K562 (cell line): ENCODE results near the gene NCMAP. TPM values are rescaled to one million over a fixed set of nuclear protein-coding genes. Genes with fewer than 3 reads are reported as not detected.

Source experiments
- BCL6 ChIP-seq: fragments of 250-450 bp; sonication (Bioruptor Pico); IDR thresholded peaks from 2 replicates; pipeline ENCODE4 v1.4.0; 2020
- CLOCK ChIP-seq: fragments of 250-450 bp; sonication (Bioruptor Pico); IDR thresholded peaks from 2 replicates; pipeline ENCODE4 v1.4.0; 2020; ENCODE audit warnings: mild to moderate bottlenecking, moderate library complexity, borderline replicate concordance
- COPS2 ChIP-seq: fragments of 450-650 bp; conservative IDR thresholded peaks from 2 replicates; pipeline ENCODE4 v1.6.1; 2016; ENCODE audit warnings: mild to moderate bottlenecking, moderate library complexity
- GABPB2 ChIP-seq: fragments of 250-450 bp; sonication (Bioruptor Pico); conservative IDR thresholded peaks from 2 replicates; pipeline ENCODE4 v1.5.1; 2021; ENCODE audit warnings: mild to moderate bottlenecking
- LARP7 ChIP-seq: fragments of 450-650 bp; IDR thresholded peaks from 2 replicates; pipeline ENCODE4 v1.6.1; 2016
- POLR3G ChIP-seq: IDR thresholded peaks from 2 replicates; pipeline ENCODE4 v1.6.1; 2011; ENCODE audit not compliant: insufficient read length, insufficient replicate concordance; ENCODE audit errors: extremely low read depth
- RUNX1 ChIP-seq: sonication (generic); IDR thresholded peaks from 2 replicates; pipeline ENCODE4 v1.6.1; 2016; ENCODE audit warnings: antibody characterized with exemption, low read depth
- TRIM25 ChIP-seq: fragments of 450-650 bp; IDR thresholded peaks from 2 replicates; pipeline ENCODE4 v1.7.0; 2016; ENCODE audit warnings: borderline replicate concordance
- ZFP91 ChIP-seq: sonication (generic); formaldehyde crosslinking; IDR thresholded peaks from 2 replicates; pipeline ENCODE4 v1.8.0; 2022; ENCODE audit warnings: mild to moderate bottlenecking, missing genetic modification reagents
- ZNF23 ChIP-seq: fragments of 250-450 bp; sonication (Bioruptor Pico); IDR thresholded peaks from 2 replicates; pipeline ENCODE4 v1.4.0; 2020; ENCODE audit warnings: mild to moderate bottlenecking
- polyA plus RNA-seq, 8 experiments: library from polyadenylated mRNA; depleted of rRNA in 4 of 8; stranded (reverse) in 5 of 8; unstranded in 3 of 8; fragments of >200 nt; fragmentation: Nextera tagmentation in 2 of 8; fragmentation: Illumina TruSeq in 1 of 8; extraction: Ambion mirVana in 2 of 8; extraction: Trizol in 1 of 8; gene quantifications; 2 replicates each; pipeline versions ENCODE4 v1.2.1 to v1.2.3, GENCODE V29; 2011 to 2014; ENCODE audit warnings: inconsistent platforms in 1 of 8, missing spikeins in 1 of 8
- total RNA-seq, 7 experiments: library from RNA; depleted of rRNA in 6 of 7; stranded (reverse); fragments of >200 nt in 6 of 7; fragmentation: Illumina TruSeq in 2 of 7; extraction: Trizol in 2 of 7; gene quantifications; 2 replicates each; pipeline versions ENCODE4 v1.2.1 to v1.2.3, GENCODE V29; 2011 to 2021; ENCODE audit warnings: low replicate concordance in 1 of 7

NCMAP gene
- total and polyA plus RNA-seq, 9 of the 15 experiments (the other 6 are each of a cell fraction or from before 2014, with no cell fraction given) = 0.03 TPM; not detected in 8

GRCh38 chr1:24580756-24581155 is 24.9 kb downstream of the NCMAP start (continued):
- TF ChIP-seq ZNF23 (CRISPR knock-in tag) = no peak
- TF ChIP-seq RUNX1 = no peak
- TF ChIP-seq BCL6 (CRISPR knock-in tag) = no peak
- no peak for TF ChIP-seq TRIM25
- no peak for TF ChIP-seq GABPB2 (CRISPR knock-in tag)
- TF ChIP-seq COPS2 = no peak
- no peak for TF ChIP-seq POLR3G
- no peak for TF ChIP-seq ZFP91 (CRISPR knock-in tag)
- TF ChIP-seq CLOCK (CRISPR knock-in tag) = no peak
- no peak for TF ChIP-seq LARP7
